GM21381 (cell line): ENCODE measurements around the gene SLCO3A1.
"Not testable (repeated sequence)": the region's sequence is repeated elsewhere in the genome, so short reads cannot be mapped to it uniquely, and the experiment has no call there.

ENCODE experiments used
- ATAC-seq: cut with Tn5 transposase; IDR thresholded peaks from one replicate; pipeline ENCODE4 v1.9.1; 2021; ENCODE audit warnings: mild to moderate bottlenecking, moderate library complexity; ENCODE audit not compliant: unreplicated experiment

Gene SLCO3A1

GRCh38 chr15:91961357-91961756 lies 107.8 kb downstream of the SLCO3A1 start:
- ATAC-seq: no peak

DNA sequence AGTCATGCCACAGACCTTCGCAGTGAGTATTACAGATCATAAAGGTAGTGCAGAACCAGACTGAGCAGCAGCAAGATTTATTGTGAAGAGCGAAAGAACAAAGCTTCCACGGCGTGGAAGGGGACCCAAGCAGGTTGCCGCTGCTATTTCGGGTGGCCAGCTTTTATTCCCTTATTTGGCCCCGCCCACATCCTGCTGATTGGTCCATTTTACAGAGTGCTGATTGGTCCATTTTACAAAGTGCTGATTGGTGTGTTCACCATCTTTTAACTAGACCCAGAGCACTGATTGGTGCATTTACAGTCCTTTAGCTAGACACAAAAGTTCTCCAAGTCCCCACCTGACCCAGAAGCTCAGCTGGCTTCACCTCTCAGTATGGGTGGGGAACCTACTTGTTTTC lies 110.2 kb downstream of the SLCO3A1 start:
- ATAC-seq: not testable (repeated sequence)

DNA sequence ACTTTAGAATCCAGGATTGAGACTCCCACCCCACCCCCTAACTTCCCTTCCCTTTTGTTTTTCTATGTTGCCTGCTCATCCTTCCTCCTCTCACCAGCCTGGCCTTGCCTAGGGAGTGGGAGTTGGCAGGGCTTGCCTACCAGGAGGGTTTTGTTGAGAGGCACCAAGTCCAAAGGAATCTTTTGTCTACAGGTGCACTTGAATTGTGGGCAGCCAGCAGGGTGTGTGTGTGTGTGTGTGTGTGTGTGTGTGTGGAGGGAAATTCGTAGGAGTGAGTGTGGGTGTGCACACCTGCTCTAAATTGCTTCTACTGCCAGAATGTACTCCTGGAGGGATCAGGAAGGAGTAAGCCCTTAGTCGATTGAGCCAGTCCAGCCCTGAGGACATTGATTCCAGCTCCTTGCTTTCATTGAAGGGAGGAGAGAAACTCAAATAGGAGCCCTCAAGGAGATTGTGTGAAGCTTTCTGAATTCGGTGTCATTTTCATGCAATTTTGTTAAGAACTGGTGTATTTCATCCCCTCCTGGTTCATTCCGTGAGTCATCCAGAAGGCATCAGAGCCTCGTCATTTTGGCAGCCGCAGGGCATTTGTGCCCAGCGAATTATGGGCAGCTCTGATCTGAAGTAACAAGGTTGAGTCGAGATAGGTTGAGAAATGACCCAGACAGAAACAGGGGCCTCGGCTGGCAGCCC lies 112.1 kb downstream of the SLCO3A1 start:
- ATAC-seq: no peak

- no peak for ATAC-seq
These were observed 112.7 kb downstream of the SLCO3A1 start for GRCh38 chr15:91966194-91966552.

DNA sequence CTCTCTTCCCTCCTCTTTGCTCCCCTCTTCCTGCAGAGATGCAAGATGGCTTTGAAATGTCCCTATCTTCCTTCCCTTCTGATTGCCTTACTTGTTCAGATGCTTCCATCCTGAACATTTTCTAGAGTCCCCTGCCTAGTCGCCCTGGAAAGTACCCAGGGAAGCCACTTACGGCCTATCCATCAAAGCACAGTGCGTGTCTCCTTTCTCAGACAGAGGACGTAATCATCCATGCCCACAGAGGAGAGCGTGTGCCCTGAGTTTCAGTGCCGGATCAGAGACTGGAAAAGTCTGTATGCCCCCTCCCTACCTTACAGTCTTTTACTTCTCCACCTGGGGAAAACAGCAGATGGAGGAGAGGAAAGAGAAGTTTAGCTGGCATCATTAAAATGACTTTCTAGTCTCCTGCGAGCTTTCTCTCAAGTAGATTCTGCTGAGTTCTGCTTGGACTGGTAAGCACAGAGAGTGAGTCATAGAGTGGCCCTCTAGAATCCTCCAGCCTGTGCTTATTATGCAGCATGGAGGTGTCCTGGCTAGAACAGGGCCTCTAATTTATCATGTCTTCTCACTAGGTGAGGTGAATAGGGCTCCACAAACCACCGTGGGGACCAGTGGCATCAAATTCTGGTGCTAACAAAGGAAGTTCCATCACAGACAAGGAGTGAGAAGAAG lies 114.6 kb downstream of the SLCO3A1 start:
- no peak for ATAC-seq

GRCh38 chr15:91968610-91969009 lies 115.1 kb downstream of the SLCO3A1 start:
- no peak for ATAC-seq

- no peak for ATAC-seq
These were observed 116.6 kb downstream of the SLCO3A1 start for GRCh38 chr15:91970142-91970541.

DNA sequence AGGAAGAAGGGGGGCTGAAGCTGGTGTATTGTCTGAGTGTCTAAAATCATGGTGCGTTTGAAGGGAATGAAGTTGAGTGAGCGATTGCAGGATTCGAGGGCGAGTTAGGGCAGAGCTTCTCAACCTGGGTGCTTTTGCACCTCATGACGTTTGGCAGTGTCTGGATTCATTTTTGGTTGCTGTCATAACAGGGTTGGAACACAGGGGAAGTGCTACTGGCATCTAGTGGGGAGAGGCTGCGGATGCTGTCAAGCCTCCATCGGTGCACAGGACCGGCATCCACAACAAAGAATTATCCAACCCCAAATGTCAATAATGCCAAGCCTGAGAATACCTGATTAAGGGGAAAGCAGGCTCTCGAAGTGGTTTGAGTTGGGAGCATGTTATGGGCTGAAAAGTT lies 120.0 kb downstream of the SLCO3A1 start:
- ATAC-seq: no peak

DNA sequence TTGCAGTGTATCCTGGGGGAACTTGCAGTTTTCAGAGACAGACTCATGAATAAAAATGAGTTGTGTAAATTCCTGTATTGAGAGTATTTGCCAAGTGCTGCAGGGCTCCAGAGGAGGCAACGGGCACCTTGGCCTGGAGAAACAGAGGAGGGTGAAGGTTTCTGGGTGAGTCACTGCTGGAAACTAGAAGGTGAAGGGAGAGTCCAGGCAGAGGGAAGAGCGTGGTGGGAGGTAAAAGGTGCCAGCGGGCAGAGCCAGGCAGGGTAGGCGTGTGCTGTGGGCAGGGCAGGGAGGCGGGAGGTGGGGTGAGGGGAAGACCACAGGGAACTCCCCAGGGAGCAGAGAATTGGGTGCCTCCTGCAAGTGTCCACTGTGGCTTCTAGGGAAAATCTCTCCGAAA lies 120.8 kb downstream of the SLCO3A1 start:
- no peak for ATAC-seq

- no peak for ATAC-seq
These were observed 121.9 kb downstream of the SLCO3A1 start for GRCh38 chr15:91975241-91975978.

- no peak for ATAC-seq
These were observed 123.5 kb downstream of the SLCO3A1 start for GRCh38 chr15:91976966-91977365.

DNA sequence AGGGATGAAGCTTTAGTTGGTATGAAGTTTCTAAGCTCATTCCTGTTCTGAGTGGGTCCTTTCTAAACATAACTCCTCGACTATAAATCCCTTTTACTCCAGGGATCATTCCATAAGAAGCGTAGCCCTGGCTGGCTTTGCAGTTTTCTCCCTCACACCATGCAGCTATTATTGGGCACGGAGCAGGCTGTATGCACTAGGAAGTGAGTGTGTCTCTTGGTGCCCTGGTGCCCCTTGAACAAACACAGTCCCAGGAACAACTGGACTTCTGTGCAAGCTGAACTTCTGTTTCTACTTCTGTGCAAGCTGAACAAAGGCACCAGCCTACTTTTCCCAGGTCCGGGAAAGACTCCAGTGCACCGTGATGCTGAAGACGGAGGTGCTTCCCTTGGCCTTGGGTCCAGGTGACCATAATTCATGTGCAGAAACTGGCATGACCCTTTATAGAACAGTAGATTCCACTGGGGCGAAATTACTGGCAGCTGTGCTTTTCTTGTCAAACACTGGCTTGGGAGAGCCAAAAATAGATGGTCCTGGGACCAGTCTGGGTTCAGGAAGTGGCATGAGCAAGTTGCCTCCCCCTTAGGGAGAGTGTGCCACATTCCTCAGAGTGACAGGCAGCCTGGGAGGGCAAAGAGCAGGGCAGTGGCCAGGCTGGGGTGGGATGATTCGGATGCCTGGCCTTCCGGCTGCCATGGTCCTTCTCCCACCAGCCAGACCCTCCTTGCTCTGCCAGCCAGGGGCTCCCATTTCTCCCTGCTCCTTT lies 127.2 kb downstream of the SLCO3A1 start:
- ATAC-seq: no peak

GRCh38 chr15:91981821-91982800 lies 128.6 kb downstream of the SLCO3A1 start:
- ATAC-seq: no peak

- no peak for ATAC-seq
These were observed 130.3 kb downstream of the SLCO3A1 start for GRCh38 chr15:91983729-91984340.

GRCh38 chr15:91985297-91985696 lies 131.8 kb downstream of the SLCO3A1 start:
- ATAC-seq: no peak

DNA sequence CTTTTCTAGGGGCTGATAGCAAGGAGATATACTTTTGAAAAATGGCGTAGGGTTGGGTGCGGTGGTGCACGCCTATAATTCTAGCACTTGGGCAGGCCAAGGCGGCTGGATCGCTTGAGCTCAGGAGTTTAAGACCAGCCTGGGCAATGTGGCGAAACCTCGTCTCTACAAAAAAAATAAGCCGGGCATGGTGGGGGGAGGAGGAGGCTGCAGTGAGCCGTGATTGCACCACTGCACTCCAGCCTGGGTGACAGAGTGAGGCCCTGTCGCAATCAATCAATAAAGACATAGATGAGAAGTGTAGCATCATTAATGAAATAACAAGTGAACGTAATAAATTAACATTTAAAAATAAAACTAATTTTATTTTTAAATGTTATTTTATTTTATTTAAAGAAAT lies 134.6 kb downstream of the SLCO3A1 start:
- ATAC-seq: no peak

DNA sequence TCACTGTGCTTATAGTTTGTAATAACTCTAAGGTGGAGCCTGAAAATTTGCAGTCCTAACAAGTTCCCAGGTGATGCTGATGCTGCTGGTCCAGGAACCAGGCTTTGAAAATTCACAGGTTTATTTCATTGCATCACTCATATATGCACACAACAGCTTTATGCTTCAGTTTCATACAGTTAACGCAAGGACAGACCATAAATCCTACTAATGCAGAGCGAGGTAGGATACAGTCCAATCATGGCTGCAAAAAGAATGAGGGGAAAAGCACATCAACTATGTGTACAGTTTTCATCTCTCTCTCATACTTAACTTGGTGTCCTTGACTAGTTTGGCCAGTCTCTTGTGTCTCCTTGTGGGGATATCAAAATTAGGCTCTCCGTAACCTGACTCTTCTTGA lies 135.1 kb downstream of the SLCO3A1 start:
- ATAC-seq: no peak

- no peak for ATAC-seq
These were observed 136.3 kb downstream of the SLCO3A1 start for GRCh38 chr15:91989821-91990220.

GRCh38 chr15:91992945-91993344 lies 139.4 kb downstream of the SLCO3A1 start:
- no peak for ATAC-seq

- ATAC-seq: no peak
These were observed 141.6 kb downstream of the SLCO3A1 start for GRCh38 chr15:91995146-91995545.
